HG03442 (cell line): Measurements from ENCODE around the gene SLC7A5.
"Not testable (repeated sequence)": the region's sequence is repeated elsewhere in the genome, so short reads cannot be mapped to it uniquely, and the experiment has no call there.

ENCODE experiments used
- ATAC-seq: cut with Tn5 transposase; IDR thresholded peaks from one replicate; pipeline ENCODE4 v1.9.1; 2021; ENCODE audit warnings: mild to moderate bottlenecking, moderate library complexity; ENCODE audit not compliant: unreplicated experiment

The SLC7A5 gene

DNA sequence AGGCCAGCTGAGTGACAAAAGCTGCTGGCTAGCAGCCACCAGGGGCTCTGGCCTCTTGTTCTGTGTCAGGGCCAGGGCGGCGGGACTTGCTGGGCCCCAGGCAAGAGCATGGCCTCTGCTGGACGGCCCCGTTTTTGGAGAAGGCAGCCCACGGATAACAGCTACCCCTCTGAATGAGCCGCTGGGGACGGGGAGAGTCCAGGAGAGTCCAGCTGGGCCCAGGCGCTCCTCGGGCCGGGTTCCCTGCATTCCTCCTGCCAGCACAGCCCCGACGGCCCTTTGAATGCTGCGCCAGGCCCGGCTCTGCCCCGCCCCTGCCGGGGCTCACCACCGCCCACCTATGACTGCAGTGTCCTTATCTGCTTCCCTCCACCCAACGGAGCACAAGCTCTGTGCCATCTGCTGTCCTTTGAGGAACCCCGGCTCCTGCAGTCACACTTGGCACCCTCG lies 33.4 kb downstream of the SLC7A5 start:
- ATAC-seq, result no peak

DNA sequence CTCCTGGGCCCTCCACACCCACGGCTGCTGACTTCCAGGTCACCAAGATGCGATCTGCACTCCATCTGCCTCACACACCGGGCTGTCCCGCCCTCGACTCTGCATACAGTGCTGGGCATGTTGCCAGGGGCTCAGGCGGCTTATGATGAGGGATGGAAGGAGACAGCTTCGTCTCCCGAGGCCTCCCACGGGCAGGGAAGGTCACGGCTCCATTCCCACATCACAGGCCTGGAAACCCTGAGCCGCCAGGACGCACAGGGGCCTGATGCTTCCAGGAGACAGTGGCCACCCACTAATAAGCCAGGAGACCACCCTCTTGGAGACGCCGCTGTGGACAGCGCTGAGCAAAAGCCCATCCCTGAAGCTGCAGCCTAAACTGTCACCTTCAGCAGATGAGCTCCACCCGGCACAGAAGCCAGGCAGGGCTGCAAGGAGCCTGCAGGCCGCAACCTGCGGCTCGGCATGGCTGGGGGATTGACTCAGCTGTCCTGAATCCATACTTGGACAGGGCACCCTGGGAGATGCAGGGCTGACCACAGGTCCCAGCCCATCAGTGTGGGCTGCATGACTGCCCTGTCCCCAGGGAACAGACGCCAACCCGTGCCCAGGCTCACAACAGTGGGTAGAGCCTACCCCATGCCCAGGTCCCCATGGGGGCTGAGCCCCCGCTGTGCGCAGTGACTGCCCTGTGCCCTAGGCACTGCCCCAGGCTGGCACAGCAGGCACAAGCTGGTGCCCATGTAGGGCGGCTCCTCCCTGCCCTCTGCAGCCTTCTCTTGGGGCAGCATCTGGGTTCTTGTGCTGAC lies 34.4 kb downstream of the SLC7A5 start:
- ATAC-seq, result no peak

DNA sequence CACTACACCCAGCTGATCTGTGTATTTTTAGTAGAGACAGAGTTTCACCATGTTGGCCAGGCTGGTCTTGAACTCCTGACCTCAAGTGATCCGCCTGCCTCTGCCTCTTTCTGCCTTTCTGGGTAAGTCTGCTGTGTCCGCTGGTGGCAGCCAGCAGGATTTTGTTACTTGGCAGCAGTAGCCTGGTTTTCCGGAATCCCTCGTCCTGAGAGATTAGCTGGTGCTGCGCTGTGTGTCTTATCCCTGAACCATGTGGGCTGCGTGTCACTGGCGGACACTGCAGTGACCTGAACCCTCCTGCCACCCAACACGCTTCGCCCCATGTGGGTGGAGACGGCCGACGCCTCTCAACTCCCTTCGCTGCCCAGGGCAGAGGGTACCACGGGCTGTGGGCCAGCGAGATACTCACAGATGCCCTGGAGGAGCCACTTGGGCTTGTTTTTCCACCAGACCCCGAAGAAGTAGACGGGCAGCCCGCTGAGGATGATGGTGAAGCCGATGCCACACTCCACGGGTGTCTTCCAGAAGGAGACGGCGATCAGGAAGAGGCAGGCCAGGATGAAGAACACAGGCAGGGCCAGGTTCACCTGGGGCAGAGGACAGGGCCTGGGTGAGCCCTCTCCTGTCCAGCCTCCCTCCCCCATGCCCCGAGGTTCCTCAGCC lies 35.2 kb downstream of the SLC7A5 start:
- ATAC-seq, result no peak

DNA sequence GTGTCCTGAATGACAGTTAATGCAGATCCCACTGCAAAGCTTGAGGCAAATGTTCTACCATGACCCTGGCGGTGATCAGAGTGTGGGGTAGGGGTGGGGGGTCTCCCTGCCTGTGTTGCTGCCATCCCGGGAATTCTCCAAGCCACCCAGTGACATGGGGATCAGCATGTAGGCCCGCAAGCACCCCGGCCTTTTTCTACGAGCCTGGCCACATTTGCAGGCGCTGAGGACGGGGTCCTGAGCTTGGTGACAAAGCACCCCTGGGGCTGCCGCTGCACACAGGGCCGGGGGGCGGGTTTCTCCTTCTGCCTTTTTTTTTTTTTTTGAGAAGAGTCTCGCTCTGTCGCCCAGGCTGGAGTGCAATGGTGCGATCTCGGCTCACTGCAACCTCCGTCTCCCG lies 35.8 kb downstream of the SLC7A5 start:
- ATAC-seq, result no peak

DNA sequence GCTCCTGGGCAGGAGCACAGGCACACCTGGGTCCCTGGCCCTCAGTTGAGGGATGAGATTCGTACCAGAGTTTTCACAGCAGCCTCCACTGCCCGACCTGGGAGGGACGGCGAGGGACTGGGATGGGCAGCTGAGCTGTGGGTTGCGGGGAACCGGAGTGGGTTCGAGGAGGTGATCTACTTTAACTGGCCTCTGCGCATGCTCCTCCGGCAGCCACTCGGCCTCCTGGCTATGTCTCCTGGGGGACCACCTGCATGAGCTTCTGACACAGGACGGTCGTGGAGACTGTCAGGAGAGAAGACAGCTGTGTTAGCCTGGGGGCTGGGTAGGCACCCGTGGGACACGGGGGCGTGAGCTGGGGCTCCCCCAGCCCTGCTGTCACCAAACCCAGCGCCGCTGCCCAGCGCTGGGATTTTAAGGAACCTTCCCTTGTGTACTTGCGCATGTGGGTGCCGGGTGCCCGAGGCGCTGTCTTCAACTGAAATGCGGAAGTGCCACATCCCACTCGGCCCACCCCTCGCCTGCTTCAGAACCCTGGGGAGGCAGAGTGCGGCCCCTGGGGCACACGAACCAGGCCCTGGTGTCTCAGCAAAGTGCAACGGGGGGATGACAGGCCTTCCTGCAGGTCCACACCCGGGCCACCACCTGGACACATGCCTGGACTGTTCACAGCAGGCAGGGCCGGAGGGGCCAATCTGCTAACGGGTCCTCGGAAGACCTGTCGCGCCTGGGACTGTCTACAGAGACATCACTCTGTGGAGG lies 36.4 kb downstream of the SLC7A5 start:
- ATAC-seq, result no peak

DNA sequence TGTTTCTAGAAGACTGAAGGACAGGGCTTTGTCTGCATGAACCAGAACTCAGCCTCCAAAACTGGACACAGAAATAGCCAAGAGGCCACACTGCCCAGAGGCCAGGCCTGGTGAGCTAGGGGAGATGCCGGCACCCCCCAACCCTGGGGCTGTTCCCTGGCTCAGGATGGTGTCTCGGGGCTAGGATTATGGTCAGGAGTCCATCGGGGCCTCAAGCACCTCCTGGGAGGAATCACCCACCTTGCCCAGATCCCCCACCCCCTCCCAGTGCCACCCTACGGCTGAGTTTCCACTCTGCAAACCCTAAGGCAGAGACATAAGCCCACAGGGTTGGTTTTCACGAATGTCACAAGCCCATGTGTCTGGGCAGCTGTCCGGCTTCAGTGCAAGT lies 37.2 kb downstream of the SLC7A5 start:
- ATAC-seq, result no peak

DNA sequence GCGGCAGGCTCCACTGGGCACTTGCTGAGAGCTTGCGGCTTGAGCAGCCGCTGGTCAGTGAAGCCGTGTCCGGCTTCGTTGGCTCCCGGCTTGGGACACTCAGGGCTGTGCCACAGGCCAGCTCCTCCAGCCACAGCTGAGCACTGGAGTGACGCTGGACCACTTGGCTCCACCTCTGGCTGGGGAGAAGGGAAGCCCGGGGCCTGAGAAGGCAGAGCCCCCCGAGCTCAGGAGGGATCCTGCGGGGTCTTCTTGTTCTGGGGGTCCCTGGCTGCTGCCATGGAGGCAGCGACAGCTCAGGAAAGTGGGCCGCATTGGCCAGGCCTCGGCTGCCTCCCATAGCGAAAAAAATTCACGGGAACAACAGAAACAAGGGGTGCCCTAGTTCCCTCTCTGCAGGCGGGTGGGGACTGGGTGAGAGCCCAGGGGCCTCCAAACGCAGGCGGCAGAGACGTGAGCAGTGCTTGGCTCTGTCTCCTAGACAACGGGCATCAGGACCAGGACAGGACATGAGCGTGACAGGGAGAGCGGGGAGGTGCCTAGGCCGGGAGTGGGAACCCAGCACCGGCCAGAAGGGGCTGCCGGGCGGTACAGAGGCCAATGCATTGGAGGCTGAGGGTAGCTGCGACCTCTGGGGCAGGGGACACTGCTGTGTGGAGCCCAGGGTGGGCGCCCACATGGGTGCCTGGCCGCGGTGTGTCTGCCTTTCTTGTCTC lies 37.7 kb downstream of the SLC7A5 start:
- ATAC-seq, result no peak

DNA sequence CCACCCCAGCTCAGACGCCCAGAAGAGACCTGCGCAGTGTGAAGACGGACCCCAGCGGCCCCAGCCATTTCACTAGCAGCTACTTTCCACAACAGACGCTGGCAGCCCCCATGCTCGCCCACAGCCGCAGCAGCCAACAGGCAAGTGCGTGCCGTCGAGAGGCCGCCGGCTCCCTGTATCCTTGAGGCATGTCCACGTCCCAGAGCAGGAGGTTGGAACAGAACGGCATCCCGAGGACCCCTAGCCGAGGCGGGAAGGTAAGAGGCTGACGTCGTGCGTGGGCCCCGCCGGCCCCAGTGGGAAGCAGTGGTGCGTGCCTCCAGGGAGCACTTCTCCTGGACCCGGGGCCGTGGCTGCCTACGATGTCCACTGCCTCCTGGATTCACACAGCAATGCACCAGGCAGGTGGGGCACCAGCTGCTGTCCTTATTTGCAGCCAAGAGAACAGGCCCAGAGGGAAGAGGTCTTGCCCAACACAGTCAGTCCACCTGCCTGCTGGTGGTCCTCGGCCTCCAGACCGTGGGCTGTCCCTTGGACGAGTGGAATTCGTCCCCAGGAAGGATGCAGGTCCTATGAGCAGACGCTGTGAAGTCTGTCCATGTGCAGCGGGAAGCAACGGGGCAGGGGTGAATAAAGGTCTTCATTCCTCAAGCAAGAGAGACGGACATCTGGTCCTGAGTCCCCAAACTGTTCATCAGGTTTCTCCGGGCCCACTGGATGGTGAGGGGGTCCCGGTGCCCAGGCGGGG lies 38.5 kb downstream of the SLC7A5 start:
- no peak for ATAC-seq

DNA sequence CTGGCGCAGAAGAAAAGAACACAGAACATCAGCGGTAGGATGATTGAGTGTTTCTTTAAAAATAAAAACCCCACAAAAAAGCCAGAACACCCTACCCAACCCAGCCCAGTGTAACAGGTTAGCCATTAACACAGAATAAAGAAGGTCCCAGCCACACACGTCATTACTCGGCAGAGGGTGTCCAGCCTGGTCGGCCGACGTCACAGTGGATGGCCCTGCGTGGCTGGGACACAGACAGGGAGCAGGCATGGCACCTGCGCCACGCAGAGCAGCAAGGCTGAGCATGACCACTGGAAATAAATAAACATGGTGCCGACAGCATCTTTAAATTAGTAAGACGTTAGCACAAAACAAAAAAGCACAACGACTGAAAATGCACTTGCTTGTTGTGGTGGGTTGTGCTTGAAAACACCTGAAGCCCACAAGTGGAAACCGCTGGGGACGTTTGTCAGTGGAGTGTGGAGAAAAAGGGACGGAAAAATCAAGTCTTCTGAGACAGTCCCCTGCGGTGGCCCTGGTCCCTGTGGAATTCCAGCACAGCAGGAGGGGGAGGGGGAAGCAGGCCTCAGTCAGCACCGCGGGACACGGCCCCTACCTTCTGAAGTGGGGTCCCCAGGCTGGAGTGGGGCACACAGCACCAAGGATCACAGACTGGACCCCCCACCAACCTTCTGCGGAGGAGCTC lies 39.2 kb downstream of the SLC7A5 start:
- no peak for ATAC-seq

DNA sequence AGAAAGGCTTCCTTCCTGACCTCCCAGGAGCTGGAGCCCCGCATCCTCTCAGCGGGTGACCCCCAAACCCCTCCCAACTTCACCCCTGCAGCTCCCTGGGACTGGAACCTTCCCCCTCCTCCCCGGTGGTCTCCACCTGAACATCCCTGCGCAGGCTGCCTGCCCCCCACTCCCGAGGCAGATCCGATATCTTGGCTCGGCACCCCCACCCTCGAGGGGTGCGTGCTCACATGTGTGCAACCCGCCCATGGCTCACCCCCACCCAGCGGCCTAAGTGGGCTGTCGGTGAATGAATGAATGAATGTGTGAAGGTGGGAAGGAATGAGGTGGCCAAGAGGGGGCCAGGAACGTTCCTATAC lies 39.7 kb downstream of the SLC7A5 start:
- ATAC-seq, result no peak

DNA sequence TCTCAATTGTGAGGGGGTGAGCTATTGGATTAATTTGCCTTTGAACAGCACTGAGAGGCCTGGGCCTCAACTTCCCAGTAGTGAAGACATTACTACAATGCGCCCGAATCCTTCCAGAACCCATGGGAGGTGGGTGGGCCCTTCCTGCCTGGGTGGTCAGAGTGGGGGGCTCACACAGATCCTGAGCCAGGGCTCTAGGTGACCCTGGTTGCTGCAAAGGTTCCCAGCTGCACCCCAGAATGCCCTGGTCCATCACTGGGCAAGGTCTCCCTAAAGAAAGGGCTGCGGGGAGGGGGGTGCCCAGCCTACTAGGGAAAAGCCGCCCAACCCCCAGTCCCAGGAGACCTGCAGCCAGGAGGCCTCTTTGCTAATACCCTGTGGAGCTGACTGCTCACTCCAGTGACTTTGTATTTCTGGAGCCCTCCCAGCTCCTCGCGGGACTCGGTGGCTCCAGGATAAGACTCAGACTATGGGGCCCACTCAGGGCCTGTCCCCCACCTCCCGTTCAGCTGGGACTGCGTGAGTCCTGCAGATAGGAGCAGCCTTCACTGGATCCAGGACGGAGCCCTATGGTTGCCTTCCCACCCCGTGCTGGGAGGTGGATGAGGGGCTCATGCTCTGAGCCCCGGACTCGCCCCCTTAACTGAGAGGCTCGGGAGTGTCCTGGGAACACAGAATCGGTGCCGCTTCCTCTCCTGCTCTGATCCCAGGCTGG lies 40.2 kb downstream of the SLC7A5 start:
- no peak for ATAC-seq

DNA sequence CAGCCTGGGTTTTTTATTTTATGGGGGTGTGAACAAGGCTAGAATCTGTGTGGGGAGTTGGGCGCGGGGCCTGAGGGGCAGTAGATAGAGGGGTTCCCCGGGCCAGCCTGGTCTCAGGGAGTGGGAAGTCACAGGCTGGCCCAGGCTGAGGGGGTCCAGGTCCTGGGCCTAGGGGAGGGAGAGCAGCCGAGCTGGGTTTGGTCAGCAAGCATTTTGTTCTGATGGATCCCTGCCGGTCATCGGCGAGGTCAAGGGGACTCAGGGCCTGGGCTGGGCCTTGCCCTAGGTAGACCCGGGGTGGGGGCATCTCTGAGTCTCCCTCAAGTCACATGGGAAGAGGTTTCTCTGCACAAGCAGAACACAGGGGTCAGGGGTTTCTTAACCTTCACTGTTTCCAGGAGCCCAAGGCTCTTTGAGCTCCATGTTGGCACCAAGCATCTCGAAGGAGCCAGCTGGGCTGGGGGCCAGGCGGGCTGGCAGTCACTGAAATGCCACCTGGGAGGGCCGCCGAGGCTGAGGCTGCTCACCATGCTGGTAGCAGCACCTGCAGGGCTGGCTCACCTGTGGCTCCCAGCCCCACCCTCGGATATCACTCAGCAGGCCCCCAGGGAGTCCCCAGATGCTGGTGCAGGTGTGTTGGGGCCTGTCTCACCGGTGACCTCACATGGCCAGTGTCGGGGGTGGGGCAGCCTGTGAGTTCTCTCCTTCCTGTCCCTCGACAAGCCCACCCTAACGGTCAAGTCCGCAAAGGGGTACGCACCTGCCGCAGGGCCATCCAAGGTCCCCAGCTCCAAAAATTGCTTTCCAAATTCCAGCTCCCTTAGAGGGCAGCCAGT lies 41.0 kb downstream of the SLC7A5 start:
- no peak for ATAC-seq

DNA sequence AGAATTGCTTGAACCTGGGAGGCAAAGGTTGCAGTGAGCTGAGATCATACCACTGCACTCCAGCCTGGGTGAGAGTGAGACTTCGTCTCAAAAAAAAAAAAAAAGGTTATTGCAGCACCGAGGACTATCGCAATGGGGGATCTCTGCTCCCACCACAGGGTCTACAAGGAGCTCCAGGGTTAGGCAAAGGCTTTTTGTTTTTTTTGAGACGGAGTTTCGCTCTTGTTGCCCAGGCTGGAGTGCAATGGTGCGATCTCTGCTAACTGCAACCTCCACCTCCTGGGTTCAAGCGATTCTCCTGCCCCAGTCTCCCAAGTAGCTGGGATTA lies 41.8 kb downstream of the SLC7A5 start:
- not testable (repeated sequence) for ATAC-seq

DNA sequence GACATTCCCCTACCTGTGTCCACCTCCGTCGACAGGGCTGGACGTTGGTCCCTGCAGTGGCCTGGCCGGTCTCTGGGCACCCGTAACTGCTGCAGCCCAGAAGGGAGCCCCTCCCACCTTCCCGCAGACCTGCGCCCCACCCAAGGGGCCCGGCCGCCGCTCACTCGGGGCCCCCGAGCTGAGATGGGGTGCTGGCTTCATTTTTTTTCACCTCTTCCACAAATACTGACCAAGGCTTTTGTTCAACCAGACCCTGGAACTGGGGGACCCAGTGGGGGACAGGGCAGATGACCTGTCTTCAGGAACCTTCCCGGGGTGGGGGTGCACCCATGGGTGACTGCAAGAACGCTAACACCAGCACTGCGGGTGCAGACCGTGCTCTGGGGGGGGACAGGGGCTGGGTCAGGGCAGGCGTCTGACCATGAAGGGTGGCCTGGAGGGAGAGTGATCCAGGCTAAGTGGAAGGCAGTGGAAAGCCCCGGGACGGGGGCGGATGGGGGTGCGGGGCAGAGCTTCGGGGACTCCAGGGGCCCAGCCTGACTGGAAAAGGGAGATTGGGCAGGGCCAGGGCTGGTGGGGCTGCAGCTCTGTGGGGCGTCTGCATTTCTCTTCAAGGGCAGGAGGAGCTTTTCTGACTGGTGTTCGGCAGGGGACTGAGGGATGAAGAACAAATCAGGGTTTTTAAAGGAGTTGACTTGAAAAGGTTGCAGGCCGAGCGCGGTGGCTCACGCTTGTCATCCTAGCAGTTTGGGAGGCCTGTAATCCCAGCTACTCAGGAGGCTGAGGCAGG lies 42.3 kb downstream of the SLC7A5 start:
- ATAC-seq, result no peak

DNA sequence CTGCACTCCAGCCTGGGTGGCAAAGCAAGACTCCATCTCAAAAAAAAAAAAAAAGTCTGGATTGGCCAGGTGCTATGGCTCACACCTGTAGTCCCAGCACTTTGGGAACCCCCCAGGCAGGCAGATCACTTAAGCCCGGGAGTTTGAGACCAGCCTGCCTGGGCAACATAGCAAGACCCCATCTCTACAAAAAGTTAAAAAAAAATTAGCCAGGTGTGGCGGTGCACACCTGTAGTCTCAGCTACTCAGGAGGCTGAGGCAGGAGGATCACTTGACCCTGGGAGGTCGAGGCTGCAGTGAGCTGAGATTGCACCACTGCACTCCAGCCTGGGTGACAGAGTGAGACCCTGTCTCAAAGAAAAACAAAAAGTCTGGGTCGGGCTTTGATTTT lies 42.9 kb downstream of the SLC7A5 start:
- ATAC-seq, result not testable (repeated sequence)

DNA sequence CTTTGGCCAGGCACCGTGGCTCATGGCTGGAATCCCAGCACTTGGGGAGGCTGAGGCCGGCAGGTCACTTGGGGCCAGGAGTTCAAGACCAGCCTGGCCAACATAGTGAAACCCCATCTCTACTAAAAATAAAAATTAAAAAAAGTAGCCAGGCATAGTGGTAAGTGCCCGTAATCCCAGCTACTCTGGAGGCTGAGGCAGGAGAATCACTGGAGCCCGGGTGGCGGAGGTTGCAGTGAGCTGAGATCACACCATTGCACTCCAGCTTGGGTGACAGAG lies 43.5 kb downstream of the SLC7A5 start:
- ATAC-seq, result not testable (repeated sequence)

DNA sequence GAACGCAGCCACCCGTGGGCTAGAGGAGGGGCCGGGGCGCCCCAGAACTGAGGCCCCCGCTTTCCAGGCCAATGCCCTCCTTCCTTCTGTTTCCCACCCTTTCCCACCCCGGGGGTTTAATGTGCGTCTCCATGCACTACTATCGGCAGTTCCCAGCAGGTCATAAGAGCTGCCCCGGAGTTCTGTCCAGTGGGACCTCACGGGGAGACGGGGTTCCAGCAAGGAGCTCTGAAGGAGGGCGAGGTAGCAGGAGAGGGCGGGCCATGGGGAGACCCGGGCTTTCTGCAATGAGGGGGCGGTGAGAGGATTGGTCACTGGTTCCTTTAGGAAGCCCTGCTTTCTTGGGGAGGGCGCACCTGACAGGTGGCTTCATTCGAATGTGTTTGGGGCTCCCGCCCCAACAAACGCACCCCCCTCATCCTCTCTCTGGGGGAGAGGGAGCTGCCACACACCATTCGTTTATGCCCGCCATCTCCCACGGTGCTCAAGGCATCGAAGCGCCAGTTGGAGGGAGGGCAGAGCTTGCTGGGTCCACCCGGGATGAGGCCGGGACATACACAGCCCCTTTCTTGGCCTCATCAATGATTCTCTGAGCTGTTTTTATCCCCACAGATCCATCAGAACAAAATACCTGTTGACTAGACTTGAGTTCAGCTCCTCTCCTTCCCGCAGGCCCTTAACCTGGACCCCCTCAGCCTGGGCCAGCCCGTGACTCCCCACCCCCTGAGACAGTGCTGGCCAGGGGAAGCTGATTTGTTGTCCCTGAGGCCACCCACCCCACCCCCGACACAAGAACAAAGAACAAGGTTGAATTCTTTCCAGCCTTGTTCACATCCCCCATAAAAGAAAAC lies 44.1 kb downstream of the SLC7A5 start:
- ATAC-seq, result no peak
